GM12872 (cell line): ENCODE measurements around the gene CNOT1.

ENCODE experiments used
- TF ChIP-seq, protein P1 (sequence below): IDR thresholded peaks from 3 replicates; pipeline ENCODE4 v1.5.1; 2011; ENCODE audit warnings: low read depth, mild to moderate bottlenecking, low read length, moderate library complexity; ENCODE audit not compliant: insufficient read depth

Gene CNOT1

DNA sequence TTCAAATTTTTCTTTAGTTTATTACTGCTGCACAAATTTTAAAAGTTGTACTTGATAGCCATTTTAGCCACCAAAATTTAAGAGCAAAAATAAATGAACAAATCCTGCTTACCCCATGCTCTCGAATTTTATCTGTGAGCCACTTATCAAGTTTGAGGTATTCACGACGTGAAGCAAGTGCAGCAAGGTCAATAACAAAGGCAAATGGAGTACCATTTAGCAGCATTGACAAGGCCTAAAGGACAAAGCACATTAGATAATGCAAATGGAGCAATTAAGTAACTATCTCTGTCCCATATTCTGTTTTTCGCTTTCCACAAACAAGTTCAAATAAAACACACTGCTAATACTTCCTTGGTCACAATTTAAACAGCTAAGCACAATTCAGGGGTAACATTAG is 54.7 kb downstream of the CNOT1 start:
- TF ChIP-seq, protein P1, sequence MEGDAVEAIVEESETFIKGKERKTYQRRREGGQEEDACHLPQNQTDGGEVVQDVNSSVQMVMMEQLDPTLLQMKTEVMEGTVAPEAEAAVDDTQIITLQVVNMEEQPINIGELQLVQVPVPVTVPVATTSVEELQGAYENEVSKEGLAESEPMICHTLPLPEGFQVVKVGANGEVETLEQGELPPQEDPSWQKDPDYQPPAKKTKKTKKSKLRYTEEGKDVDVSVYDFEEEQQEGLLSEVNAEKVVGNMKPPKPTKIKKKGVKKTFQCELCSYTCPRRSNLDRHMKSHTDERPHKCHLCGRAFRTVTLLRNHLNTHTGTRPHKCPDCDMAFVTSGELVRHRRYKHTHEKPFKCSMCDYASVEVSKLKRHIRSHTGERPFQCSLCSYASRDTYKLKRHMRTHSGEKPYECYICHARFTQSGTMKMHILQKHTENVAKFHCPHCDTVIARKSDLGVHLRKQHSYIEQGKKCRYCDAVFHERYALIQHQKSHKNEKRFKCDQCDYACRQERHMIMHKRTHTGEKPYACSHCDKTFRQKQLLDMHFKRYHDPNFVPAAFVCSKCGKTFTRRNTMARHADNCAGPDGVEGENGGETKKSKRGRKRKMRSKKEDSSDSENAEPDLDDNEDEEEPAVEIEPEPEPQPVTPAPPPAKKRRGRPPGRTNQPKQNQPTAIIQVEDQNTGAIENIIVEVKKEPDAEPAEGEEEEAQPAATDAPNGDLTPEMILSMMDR: no peak

DNA sequence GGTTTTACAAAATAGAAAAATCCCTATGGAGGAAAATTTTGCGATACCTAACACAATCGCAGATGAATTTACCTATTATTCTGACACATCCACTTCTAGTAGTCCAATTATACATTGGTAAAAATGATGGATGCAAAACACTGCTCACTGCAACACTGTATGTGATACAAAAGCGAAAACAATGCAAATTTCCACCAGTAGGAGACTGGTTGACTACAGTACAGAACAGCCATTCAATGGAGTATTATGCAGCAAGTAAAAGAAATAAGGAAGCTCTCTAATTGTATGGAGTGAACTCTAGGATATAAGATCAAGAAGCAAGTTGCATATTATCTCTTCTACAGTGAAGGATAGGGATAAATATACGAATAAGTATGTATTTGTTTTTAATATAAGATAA is 65.9 kb downstream of the CNOT1 start:
- TF ChIP-seq, protein P1: no peak

GRCh38 chr16:58563235-58563634 is 66.4 kb downstream of the CNOT1 start:
- TF ChIP-seq, protein P1: no peak

DNA sequence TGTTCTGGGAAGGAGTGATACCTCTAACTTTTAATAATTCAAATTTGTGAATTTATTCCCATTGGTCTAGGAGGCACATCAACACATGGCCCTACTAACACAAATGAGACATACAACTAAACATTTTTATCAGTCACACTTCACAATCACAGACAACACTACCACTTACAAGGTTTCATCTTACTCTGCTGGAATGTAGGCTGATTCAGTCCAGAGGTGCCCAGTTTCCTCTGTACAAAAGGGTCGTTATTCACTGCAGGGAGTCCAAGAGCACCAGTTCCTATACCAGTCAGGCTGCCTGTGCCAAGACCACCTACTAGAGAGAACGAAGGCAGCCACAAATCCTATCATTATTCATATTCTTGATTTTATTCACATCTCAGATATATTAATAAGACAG is 72.9 kb downstream of the CNOT1 start:
- TF ChIP-seq, protein P1: no peak

DNA sequence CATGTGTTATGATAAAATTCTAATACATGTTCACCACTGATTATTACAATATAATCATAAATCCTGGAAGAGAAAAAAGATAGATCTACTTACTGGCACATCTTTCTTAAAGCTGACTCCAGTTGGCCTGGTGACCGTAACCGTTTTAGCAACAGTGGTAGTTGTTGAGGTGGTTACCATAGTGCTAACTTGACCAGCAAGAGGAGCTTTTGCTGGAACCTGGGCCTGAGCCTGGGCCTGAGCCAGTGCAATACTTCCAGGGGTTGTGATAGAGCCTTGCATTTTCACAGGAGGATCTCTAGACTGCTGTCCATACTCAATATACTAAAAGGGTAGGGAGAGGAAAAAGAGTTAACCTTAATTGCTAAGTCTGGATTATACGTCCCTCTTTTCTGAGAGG is 78.1 kb downstream of the CNOT1 start:
- TF ChIP-seq, protein P1: no peak

DNA sequence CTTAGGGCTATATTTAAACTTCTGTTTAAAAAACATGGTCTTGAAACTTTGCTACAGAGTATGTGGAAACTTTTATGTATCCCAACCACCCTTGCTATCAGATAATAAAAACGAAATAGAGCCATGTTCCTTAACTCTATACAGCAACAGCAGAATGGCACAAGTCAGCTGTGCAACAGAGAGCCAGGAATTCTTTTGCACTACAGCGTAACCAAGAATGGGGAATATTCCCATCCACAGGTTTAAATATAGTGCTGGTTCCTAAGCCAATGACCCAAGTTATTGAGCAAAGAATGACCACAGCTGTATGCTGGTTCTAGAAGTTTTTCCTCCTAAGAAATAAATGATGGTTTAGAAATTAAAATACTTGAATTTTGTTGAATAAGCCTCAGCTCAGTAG is 81.2 kb downstream of the CNOT1 start:
- TF ChIP-seq, protein P1: no peak

GRCh38 chr16:58543685-58544084 is 85.9 kb downstream of the CNOT1 start:
- TF ChIP-seq, protein P1: no peak

- TF ChIP-seq, protein P1: no peak
Measured at GRCh38 chr16:58542291-58542690, 87.3 kb downstream of the CNOT1 start.
